SK-N-SH (cell line): ENCODE measurements around the gene PBX1. TPM values are rescaled to one million over a fixed set of nuclear protein-coding genes. Genes with fewer than 3 reads are reported as not detected.

ENCODE experiments used
- CTCF ChIA-PET: fragments of 300-600, 350-600 bp; formaldehyde crosslinking; extraction: SDS; loops from one replicate; lab custom pipeline; 2021; lab: Yijun Ruan, JAX
- POLR2A ChIA-PET: fragments of 350-600 bp; sonication (Branson Sonifier 250); formaldehyde crosslinking; extraction: SDS; loops from one replicate; lab custom pipeline; 2020; ENCODE audit warnings: antibody characterized with exemption, inconsistent platforms; lab: Yijun Ruan, JAX
- DNase-seq: peaks from one replicate; pipeline ENCODE4 v3.0.0; 2012
- H2AFZ ChIP-seq: fragments of 200-600 bp; sonication (generic); 2 replicates; pipeline ENCODE4 v1.8.1; 2016; ENCODE audit warnings: antibody characterized with exemption, mild to moderate bottlenecking, low read depth
- H3F3A ChIP-seq: fragments of 200-600 bp; sonication (generic); replicated peaks from 2 replicates; pipeline ENCODE3; 2016; ENCODE audit warnings: antibody characterized with exemption, mild to moderate bottlenecking; ENCODE audit not compliant: insufficient read depth
- H3K27ac ChIP-seq, 2 experiments: fragments of 200-500 bp in 1 of 2; fragments of 200-600 bp in 1 of 2; sonication (Bioruptor generic) in 1 of 2; sonication (generic), shearing (Covaris generic) in 1 of 2; 2 replicates each; pipeline versions ENCODE4 v1.5.1 to v1.6.1; 2014 to 2016; ENCODE audit warnings: low read depth in 2 of 2, inconsistent platforms in 1 of 2, low read length in 1 of 2, mild to moderate bottlenecking in 1 of 2, mixed read lengths in 1 of 2
- H3K27me3 ChIP-seq: fragments of 200-600 bp; sonication (generic), shearing (Covaris generic); 2 replicates; pipeline ENCODE4 v1.6.1; 2016; ENCODE audit warnings: mixed run types; ENCODE audit not compliant: insufficient read depth
- H3K36me3 ChIP-seq, 2 experiments: fragments of 200-500 bp in 1 of 2; fragments of 200-600 bp in 1 of 2; sonication (Bioruptor generic) in 1 of 2; sonication (generic) in 1 of 2; replicated peaks in 1 of 2; 2 replicates each; pipeline versions ENCODE3 to v1.5.1; 2014 to 2016; ENCODE audit warnings: low read length in 1 of 2, mild to moderate bottlenecking in 1 of 2; ENCODE audit not compliant: insufficient read depth in 2 of 2, control insufficient read depth in 1 of 2
- H3K4me1 ChIP-seq, 2 experiments: fragments of 200-500 bp in 1 of 2; fragments of 200-600 bp in 1 of 2; sonication (Bioruptor generic) in 1 of 2; sonication (generic), shearing (Covaris generic) in 1 of 2; 2 replicates each; pipeline versions ENCODE4 v1.5.1 to v1.6.1; 2014 to 2016; ENCODE audit warnings: low read depth in 1 of 2, low read length in 1 of 2, mixed run types in 1 of 2; ENCODE audit not compliant: insufficient read depth in 2 of 2, control insufficient read depth in 1 of 2
- H3K4me2 ChIP-seq: fragments of 200-600 bp; sonication (generic), shearing (Covaris generic); 2 replicates; pipeline ENCODE4 v1.6.1; 2017; ENCODE audit warnings: mixed run types
- H3K4me3 ChIP-seq, 2 experiments: fragments of 200-500 bp in 1 of 2; fragments of 200-600 bp in 1 of 2; sonication (Bioruptor generic) in 1 of 2; sonication (generic), shearing (Covaris generic) in 1 of 2; 2 replicates each; pipeline versions ENCODE4 v1.5.1 to v1.8.1; 2014 to 2016; ENCODE audit warnings: low read depth in 2 of 2, inconsistent platforms in 1 of 2, low read length in 1 of 2, mild to moderate bottlenecking in 1 of 2, mixed read lengths in 1 of 2, moderate library complexity in 1 of 2
- H3K79me2 ChIP-seq: fragments of 200-600 bp; sonication (generic); 2 replicates; pipeline ENCODE4 v1.8.1; 2017; ENCODE audit warnings: mild to moderate bottlenecking; ENCODE audit not compliant: insufficient read depth
- H3K9ac ChIP-seq: fragments of 200-600 bp; sonication (generic); 2 replicates; pipeline ENCODE4 v1.6.1; 2017; ENCODE audit warnings: mixed run types
- H3K9me2 ChIP-seq: fragments of 200-600 bp; sonication (generic); 2 replicates; pipeline ENCODE4 v1.6.1; 2017; ENCODE audit warnings: mixed run types
- H3K9me3 ChIP-seq: fragments of 200-600 bp; sonication (generic); 2 replicates; pipeline ENCODE4 v1.6.1; 2017; ENCODE audit warnings: mixed run types, mild to moderate bottlenecking, moderate library complexity
- H4K20me1 ChIP-seq: fragments of 200-600 bp; sonication (generic); 2 replicates; pipeline ENCODE4 v1.6.1; 2017; ENCODE audit warnings: mild to moderate bottlenecking, mixed run types; ENCODE audit not compliant: insufficient read depth
- CHD2 ChIP-seq: fragments of 150-350 bp; IDR thresholded peaks from 2 replicates; pipeline ENCODE4 v1.6.1; 2018; ENCODE audit warnings: low read length; ENCODE audit not compliant: partially characterized antibody
- EP300 ChIP-seq, 2 experiments: IDR thresholded peaks; 2 replicates each; pipeline versions ENCODE4 v1.4.0 to v1.6.1; 2012; ENCODE audit warnings: borderline replicate concordance in 1 of 2, low read depth in 1 of 2, low read length in 1 of 2
- GATA2 ChIP-seq: sonication (generic); formaldehyde crosslinking; IDR thresholded peaks from 2 replicates; pipeline ENCODE4 v1.5.0; 2020; ENCODE audit warnings: mild to moderate bottlenecking, missing genetic modification reagents
- IRF3 ChIP-seq: fragments of 150-350 bp; IDR thresholded peaks from 2 replicates; pipeline ENCODE4 v1.6.1; 2016; ENCODE audit warnings: mild to moderate bottlenecking, low read depth, low read length
- MEF2A ChIP-seq: IDR thresholded peaks from 2 replicates; pipeline ENCODE4 v1.4.0; 2012; ENCODE audit warnings: low read depth, borderline replicate concordance
- PBX3 ChIP-seq: IDR thresholded peaks from 2 replicates; pipeline ENCODE4; 2012
- RFX5 ChIP-seq: IDR thresholded peaks from 2 replicates; pipeline ENCODE4 v1.6.1; 2012; ENCODE audit warnings: mild to moderate bottlenecking, improper control_type of control experiment, low read length
- TAF1 ChIP-seq: IDR thresholded peaks from 2 replicates; pipeline ENCODE4 v1.6.1; 2012; ENCODE audit warnings: low read depth, mild to moderate bottlenecking, low read length, moderate library complexity, borderline replicate concordance
- USF2 ChIP-seq: fragments of 150-350 bp; IDR thresholded peaks from 2 replicates; pipeline ENCODE4 v1.6.1; 2017; ENCODE audit warnings: antibody characterized with exemption, low read length, low read depth, borderline replicate concordance
- YY1 ChIP-seq: IDR thresholded peaks from 2 replicates; pipeline ENCODE4 v1.4.0; 2012; ENCODE audit warnings: low read depth, mild to moderate bottlenecking
- WGBS: methylation state at CpG from one replicate; pipeline ENCODE4 v1.1.6; 2017; ENCODE audit warnings: low lambda C conversion rate; 5-methylcytosine and 5-hydroxymethylcytosine counted together
- polyA plus RNA-seq, 3 experiments: library from polyadenylated mRNA; depleted of rRNA; stranded (reverse); fragments of >200 nt; gene quantifications; 2 replicates each; pipeline ENCODE4 v1.2.3, GENCODE V29; 2012
- TF ChIP-seq, protein P1 (sequence below): fragments of 200-600 bp; sonication (generic); IDR thresholded peaks from 2 replicates; pipeline ENCODE4 v1.6.1; 2017; ENCODE audit warnings: antibody characterized with exemption, mild to moderate bottlenecking, moderate library complexity

The PBX1 gene
- polyA plus RNA-seq, 1 of the 3 experiments (the other 2 are of a cell fraction): 27.0 TPM

GRCh38 chr1:164801791-164802502 is 243.0 kb downstream of the PBX1 start:
- Histone ChIP-seq H3K4me2 (no peak overlapping the region), H3K27ac (no peak overlapping the region), H3K27me3 (no peaks in the 10 kb centered on the region), H3K4me1 (peaks cover 0 to 6% of the 10 kb centered on the region in 2 experiments; a peak in 2 of 4 replicates)
- TF ChIP-seq RFX5 (no peak), MEF2A (no peak), TAF1 (no peak), EP300 (IDR thresholded peaks at IDR 0.05; ENCODE audit: borderline replicate concordance in 1 of 2, low read depth in 1 of 2, low read length in 1 of 2) (no peak), USF2 (no peak), YY1 (no peak), GATA2 (no peak), PBX3 (no peak), IRF3 (no peak), CHD2 (no peak)
- TF ChIP-seq, protein P1, sequence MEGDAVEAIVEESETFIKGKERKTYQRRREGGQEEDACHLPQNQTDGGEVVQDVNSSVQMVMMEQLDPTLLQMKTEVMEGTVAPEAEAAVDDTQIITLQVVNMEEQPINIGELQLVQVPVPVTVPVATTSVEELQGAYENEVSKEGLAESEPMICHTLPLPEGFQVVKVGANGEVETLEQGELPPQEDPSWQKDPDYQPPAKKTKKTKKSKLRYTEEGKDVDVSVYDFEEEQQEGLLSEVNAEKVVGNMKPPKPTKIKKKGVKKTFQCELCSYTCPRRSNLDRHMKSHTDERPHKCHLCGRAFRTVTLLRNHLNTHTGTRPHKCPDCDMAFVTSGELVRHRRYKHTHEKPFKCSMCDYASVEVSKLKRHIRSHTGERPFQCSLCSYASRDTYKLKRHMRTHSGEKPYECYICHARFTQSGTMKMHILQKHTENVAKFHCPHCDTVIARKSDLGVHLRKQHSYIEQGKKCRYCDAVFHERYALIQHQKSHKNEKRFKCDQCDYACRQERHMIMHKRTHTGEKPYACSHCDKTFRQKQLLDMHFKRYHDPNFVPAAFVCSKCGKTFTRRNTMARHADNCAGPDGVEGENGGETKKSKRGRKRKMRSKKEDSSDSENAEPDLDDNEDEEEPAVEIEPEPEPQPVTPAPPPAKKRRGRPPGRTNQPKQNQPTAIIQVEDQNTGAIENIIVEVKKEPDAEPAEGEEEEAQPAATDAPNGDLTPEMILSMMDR: no peak
- TF ChIP-seq, all 33 proteins: peak for 0
- WGBS: 86% methylated on average over 7 of the region's 7 CpGs
- Histone ChIP-seq H3F3A (no peaks in the 10 kb centered on the region), H2AFZ (no peak overlapping the region), H3K36me3 (peaks cover 4 to 13% of the 10 kb centered on the region in 2 experiments), H3K9me2 (no peaks in the 10 kb centered on the region), H3K9me3 (no peaks in the 10 kb centered on the region), H3K79me2 (no peaks in the 10 kb centered on the region), H3K4me3 (no peak overlapping the region), H4K20me1 (no peaks in the 10 kb centered on the region), H3K9ac (no peak overlapping the region)
- ChIA-PET CTCF (interaction anchor here (1.0 to 2.7 kb wide), 3 partner anchors 10 to 234 kb away, joined by 3 to 11 read pairs (median 4); no protein-coding TSS in a partner anchor), POLR2A (no interaction called here)
- DNase-seq: no peak
